Chondrocyte (in vitro differentiated cells): ENCODE measurements around the gene RBX1. TPM values are rescaled to one million over a fixed set of nuclear protein-coding genes. Genes with fewer than 3 reads are reported as not detected.

Source experiments
- DNase-seq: peaks from one replicate; pipeline ENCODE4 v3.0.0; 2021; ENCODE audit warnings: mixed read lengths, low spot score
- H3K27ac Mint-ChIP-seq: one replicate; pipeline ENCODE4 v1.8.0; 2021; ENCODE audit warnings: mild to moderate bottlenecking, moderate library complexity, mixed read lengths; ENCODE audit not compliant: unreplicated experiment
- H3K27me3 Mint-ChIP-seq: 2 replicates; pipeline ENCODE4 v1.8.0; 2021; ENCODE audit warnings: low read depth, mixed read lengths
- H3K36me3 Mint-ChIP-seq: 2 replicates; pipeline ENCODE4 v1.8.0; 2021; ENCODE audit warnings: low read depth, mixed read lengths
- H3K4me1 Mint-ChIP-seq: 2 replicates; pipeline ENCODE4 v1.8.0; 2021; ENCODE audit warnings: low read depth, mild to moderate bottlenecking, mixed read lengths
- H3K4me3 Mint-ChIP-seq: one replicate; pipeline ENCODE4 v1.8.0; 2021; ENCODE audit warnings: mild to moderate bottlenecking, moderate library complexity, mixed read lengths; ENCODE audit not compliant: unreplicated experiment
- H3K9me3 Mint-ChIP-seq: 2 replicates; pipeline ENCODE4 v1.8.0; 2021; ENCODE audit warnings: low read depth, mixed read lengths
- total RNA-seq: library from RNA; stranded (reverse); gene quantifications from 3 replicates; pipeline ENCODE4 v1.2.1, GENCODE V29; 2021
- TF ChIP-seq, protein P1 (sequence below): fragments of 200-600 bp; sonication (generic); IDR thresholded peaks from 2 replicates; pipeline ENCODE4 v1.5.0; 2021; ENCODE audit warnings: antibody characterized with exemption, mild to moderate bottlenecking, moderate library complexity

RBX1 gene
- total RNA-seq, 1 donor from 2014 or later = 54.8 TPM

DNA sequence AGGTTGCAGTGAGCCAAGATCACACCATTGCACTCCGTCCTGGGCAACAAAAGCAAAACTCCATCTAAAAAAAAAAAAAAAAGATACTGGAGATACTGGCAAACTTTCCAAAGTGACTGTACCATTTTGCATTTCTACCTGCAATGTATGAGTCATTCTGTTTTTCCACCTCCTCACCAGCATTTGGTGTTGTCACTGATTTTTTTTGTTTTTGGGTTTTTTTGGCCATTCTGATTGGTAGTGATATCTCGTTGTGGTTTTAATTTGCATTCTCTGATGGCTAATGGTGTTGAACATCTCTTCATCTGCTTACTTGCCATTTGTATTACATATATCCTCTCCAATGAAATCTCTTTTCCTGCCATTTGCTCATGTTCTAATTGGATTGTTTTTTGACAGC is 12.0 kb upstream of the RBX1 start:
- H3K4me1 Mint-ChIP-seq = no peaks in the 10 kb centered on the region
- no peak overlapping the region for H3K4me3 Mint-ChIP-seq
- H3K27ac Mint-ChIP-seq = no peak overlapping the region
- no peaks in the 10 kb centered on the region for H3K27me3 Mint-ChIP-seq
- no peak for DNase-seq
- no peaks in the 10 kb centered on the region for H3K9me3 Mint-ChIP-seq
- H3K36me3 Mint-ChIP-seq = no peaks in the 10 kb centered on the region
- TF ChIP-seq, protein P1, sequence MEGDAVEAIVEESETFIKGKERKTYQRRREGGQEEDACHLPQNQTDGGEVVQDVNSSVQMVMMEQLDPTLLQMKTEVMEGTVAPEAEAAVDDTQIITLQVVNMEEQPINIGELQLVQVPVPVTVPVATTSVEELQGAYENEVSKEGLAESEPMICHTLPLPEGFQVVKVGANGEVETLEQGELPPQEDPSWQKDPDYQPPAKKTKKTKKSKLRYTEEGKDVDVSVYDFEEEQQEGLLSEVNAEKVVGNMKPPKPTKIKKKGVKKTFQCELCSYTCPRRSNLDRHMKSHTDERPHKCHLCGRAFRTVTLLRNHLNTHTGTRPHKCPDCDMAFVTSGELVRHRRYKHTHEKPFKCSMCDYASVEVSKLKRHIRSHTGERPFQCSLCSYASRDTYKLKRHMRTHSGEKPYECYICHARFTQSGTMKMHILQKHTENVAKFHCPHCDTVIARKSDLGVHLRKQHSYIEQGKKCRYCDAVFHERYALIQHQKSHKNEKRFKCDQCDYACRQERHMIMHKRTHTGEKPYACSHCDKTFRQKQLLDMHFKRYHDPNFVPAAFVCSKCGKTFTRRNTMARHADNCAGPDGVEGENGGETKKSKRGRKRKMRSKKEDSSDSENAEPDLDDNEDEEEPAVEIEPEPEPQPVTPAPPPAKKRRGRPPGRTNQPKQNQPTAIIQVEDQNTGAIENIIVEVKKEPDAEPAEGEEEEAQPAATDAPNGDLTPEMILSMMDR = no peak

DNA sequence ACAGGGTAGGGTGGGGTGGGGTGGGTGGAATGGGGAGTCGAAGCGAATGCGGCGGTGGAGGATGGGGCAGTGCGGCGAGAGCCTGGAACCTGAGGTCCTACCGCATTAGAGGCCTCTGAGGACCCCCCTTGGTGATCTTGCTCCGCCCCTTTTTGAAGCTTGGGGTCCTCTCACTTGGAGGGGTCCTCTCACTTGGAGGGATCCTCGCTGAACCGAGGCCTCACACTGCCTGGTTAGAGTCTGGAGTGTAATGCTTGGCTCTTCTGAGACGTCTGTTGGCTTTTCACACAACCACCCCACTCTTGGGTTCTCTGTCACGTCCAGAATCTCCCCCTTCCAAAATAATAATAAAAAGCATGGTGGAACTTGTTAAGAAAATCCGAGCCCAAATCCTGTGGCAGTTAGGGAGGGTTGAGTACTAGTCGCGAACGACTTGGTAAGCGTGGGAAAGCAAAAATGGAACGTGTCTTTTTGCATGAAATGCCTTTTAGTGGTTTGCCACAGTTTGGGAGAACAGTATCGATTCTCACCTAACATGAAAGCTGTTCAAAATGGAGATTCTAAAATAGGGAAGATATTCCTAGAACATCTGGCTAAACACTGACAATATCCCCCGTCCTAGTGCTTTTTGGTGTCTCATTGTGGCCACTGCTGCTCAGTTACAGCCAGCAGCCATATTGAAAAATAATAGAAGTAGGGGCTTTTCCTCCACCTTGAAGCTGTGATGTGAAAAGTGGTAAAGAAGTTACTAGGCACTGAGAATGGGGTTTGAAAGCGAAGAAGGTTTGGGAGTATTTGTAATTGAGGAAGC is 822 bp downstream of the RBX1 start:
- Mint-ChIP-seq H3K36me3 (peaks cover 11% of the 10 kb centered on the region), H3K4me1 (peaks cover 36% of the 10 kb centered on the region), H3K9me3 (no peaks in the 10 kb centered on the region), H3K27ac (peak overlapping the region; percentile 99), H3K27me3 (no peaks in the 10 kb centered on the region), H3K4me3 (peak overlapping the region; percentile 98)
- DNase-seq = no peak
- TF ChIP-seq, protein P1 = no peak

DNA sequence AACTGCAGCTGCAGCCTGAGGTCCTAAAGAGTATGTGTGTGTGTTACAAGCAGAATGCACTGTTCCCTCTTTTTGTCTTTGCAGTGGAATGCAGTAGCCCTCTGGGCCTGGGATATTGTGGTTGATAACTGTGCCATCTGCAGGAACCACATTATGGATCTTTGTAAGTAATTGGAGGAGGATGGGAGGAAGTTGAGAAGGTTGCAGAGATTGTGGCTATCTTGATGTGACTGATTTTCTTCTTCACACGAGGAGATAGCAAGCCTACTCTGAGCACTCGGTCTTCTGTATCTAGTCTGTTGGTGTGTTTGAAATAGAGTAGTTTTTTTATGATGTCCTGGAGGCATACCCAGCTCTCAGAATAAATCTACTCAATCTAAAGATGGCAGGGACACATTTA is 2.3 kb downstream of the RBX1 start:
- Mint-ChIP-seq H3K36me3 (peaks cover 12% of the 10 kb centered on the region), H3K27me3 (no peaks in the 10 kb centered on the region), H3K27ac (peak overlapping the region; percentile 37), H3K9me3 (no peaks in the 10 kb centered on the region), H3K4me3 (no peak overlapping the region), H3K4me1 (peaks cover 36% of the 10 kb centered on the region)
- no peak for DNase-seq
- TF ChIP-seq, protein P1 = no peak

DNA sequence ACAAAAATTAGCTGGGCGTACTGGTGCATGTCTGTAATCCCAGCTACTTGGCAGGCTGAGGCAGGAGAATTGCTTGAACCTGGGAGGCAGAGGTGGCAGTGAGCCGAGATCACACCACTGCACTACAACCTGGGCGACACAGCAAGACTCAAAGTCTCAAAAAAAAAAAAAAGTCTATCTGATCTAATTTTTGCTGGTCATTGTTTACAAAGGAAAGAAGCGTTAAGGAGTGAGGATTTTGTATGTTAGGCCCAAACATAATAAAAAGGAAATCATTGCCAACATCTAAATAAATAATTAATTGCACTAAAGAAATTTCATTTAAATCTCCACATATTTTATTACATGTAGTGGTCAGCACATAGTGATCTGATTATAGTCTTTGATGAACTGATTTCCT is 2.9 kb downstream of the RBX1 start:
- Mint-ChIP-seq H3K27me3 (no peaks in the 10 kb centered on the region), H3K4me3 (no peak overlapping the region), H3K36me3 (peaks cover 12% of the 10 kb centered on the region), H3K27ac (no peak overlapping the region), H3K4me1 (peaks cover 36% of the 10 kb centered on the region), H3K9me3 (no peaks in the 10 kb centered on the region)
- DNase-seq = no peak
- TF ChIP-seq, protein P1 = no peak

DNA sequence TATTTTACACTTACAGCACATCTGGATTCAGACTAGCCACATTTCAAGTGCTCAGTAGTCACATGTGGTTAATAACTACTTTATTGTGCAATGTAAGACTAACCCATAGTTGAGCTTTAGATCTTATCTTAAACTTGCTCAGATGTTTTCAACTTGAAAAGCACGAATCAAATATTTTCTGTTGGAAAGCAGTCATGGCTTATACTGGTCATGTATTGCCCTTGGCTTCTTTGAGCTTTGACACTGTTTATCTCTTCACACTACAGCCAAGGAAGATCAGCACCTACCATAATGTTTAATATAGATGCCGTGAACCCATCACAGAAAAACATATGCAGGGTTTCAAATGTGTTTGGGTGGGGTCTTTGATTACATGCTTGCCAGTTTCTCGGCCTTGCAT is 4.4 kb downstream of the RBX1 start:
- DNase-seq = no peak
- Mint-ChIP-seq H3K27ac (no peak overlapping the region), H3K4me3 (no peak overlapping the region), H3K36me3 (peaks cover 12% of the 10 kb centered on the region), H3K4me1 (peaks cover 33% of the 10 kb centered on the region), H3K27me3 (no peaks in the 10 kb centered on the region), H3K9me3 (no peaks in the 10 kb centered on the region)
- TF ChIP-seq, protein P1 = no peak
